ENCODE data around the gene ARMC10. TPM values are rescaled to one million over a fixed set of nuclear protein-coding genes. Genes with fewer than 3 reads are reported as not detected.

ARMC10 gene
- total and polyA plus RNA-seq, 2 donors (not counting 3 experiments of a cell fraction or from before 2014, with no cell fraction given): 16.6 to 39.2 TPM

DNA sequence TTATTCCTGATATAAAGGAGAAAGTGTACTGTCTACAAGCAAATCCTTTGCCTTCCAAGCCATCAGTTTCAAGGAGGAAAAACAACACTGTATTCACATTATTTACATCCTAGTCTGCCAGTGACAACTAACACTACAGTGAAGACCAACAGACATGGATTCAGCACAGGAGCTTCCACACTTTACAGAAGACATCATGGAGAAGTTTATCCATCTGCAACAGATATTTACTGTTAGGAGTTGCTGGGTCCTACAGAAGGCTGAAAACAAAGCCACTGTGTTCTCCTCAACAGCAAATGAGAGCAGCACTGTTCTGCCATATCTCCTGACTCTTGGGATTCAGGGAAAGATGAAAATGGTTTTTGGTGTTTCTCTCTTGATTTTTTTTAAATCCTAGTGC, 42.1 kb downstream of the ARMC10 start:
- Histone ChIP-seq H3K79me2 (ENCODE audit: control insufficient read depth, insufficient read depth, low read length) (no peaks in the 10 kb centered on the region), H3K27me3 (ENCODE audit: control insufficient read depth in 2 of 2, insufficient read depth in 2 of 2, low read length in 2 of 2) (no peaks in the 10 kb centered on the region), H3K4me2 (ENCODE audit: insufficient read depth, low read length) (no peak overlapping the region), H3K9me1 (replicated peaks; ENCODE audit: control insufficient read depth, extremely low read depth, insufficient read depth, low read length) (no peaks in the 10 kb centered on the region), H2AFZ (ENCODE audit: low read depth, low read length) (no peak overlapping the region), H3K4me1 (ENCODE audit: control insufficient read depth, extremely low read depth, insufficient read depth, low read length) (no peaks in the 10 kb centered on the region), H3K4me3 (replicated peaks in 1 of 3; ENCODE audit: insufficient read depth in 1 of 3, low read depth in 1 of 3, low read length in 3 of 3) (no peak overlapping the region), H3K9ac (replicated peaks; ENCODE audit: extremely low read depth, insufficient read depth, low read length) (no peak overlapping the region), H4K20me1 (replicated peaks; ENCODE audit: control insufficient read depth, extremely low read depth, insufficient read depth, low read length) (no peaks in the 10 kb centered on the region), H3K9me3 (replicated peaks; ENCODE audit: control insufficient read depth, insufficient read depth, low read length) (no peaks in the 10 kb centered on the region), H3K27ac (ENCODE audit: insufficient read depth, low read depth, low read length) (no peak overlapping the region), H3K36me3 (ENCODE audit: control insufficient read depth in 2 of 2, extremely low read depth in 1 of 2, insufficient read depth in 2 of 2, low read length in 2 of 2) (peaks cover 0 to 3% of the 10 kb centered on the region in 2 experiments)
- no TSS peak for BruUV-seq (replicated peaks)
- DNase-seq (ENCODE audit: low read depth, low spot score) (no peak), FAIRE-seq (no peak)
- ChIA-PET CTCF (no interaction called here), POLR2A (no interaction called here)
- intact Hi-C loops (cut with micrococcal nuclease) (no loop called here), dilution Hi-C loops (cut with MboI; ENCODE audit: extremely low pct_ligation_motif_present, low sequenced_read_pairs) (no loop called here)
- TF ChIP-seq, protein P1, sequence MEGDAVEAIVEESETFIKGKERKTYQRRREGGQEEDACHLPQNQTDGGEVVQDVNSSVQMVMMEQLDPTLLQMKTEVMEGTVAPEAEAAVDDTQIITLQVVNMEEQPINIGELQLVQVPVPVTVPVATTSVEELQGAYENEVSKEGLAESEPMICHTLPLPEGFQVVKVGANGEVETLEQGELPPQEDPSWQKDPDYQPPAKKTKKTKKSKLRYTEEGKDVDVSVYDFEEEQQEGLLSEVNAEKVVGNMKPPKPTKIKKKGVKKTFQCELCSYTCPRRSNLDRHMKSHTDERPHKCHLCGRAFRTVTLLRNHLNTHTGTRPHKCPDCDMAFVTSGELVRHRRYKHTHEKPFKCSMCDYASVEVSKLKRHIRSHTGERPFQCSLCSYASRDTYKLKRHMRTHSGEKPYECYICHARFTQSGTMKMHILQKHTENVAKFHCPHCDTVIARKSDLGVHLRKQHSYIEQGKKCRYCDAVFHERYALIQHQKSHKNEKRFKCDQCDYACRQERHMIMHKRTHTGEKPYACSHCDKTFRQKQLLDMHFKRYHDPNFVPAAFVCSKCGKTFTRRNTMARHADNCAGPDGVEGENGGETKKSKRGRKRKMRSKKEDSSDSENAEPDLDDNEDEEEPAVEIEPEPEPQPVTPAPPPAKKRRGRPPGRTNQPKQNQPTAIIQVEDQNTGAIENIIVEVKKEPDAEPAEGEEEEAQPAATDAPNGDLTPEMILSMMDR (IDR thresholded peaks at IDR 0.05; ENCODE audit: extremely low read depth in 1 of 2, insufficient read depth in 1 of 2, low read depth in 1 of 2, low read length in 2 of 2): no peak
- no peak for TF ChIP-seq JUN (IDR thresholded peaks at IDR 0.05; ENCODE audit: borderline replicate concordance, insufficient read depth, insufficient read length, low read depth)
- TF ChIP-seq GATA2 (IDR thresholded peaks at IDR 0.05; ENCODE audit: insufficient read depth, insufficient read length, low read depth, low read length): no peak
- no peak for TF ChIP-seq EZH2 (IDR thresholded peaks at IDR 0.05; ENCODE audit: borderline replicate concordance, low read depth, low read length, severe bottlenecking)
- no peak for TF ChIP-seq POLR2AphosphoS5 (IDR thresholded peaks at IDR 0.05; ENCODE audit: insufficient read depth, low read depth, low read length)
- TF ChIP-seq, protein P2, sequence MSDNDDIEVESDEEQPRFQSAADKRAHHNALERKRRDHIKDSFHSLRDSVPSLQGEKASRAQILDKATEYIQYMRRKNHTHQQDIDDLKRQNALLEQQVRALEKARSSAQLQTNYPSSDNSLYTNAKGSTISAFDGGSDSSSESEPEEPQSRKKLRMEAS (IDR thresholded peaks at IDR 0.05; ENCODE audit: insufficient read depth, insufficient read length): no peak
- no peak for TF ChIP-seq MYC (IDR thresholded peaks at IDR 0.05; ENCODE audit: low read depth, low read length)
- TF ChIP-seq FOS (IDR thresholded peaks at IDR 0.05; ENCODE audit: borderline replicate concordance, insufficient read depth, low read length): no peak
- TF ChIP-seq POLR2A (IDR thresholded peaks at IDR 0.05; ENCODE audit: low read depth, low read length): no peak

Data from endothelial cell of umbilical vein (primary cell).